IPS-20b (cell line): ENCODE results near the gene SLBP.

ENCODE experiments used
- H3K27ac ChIP-seq: one replicate; pipeline ENCODE4 v1.5.1; 2013; ENCODE audit warnings: low read length
- H3K27me3 ChIP-seq: 2 replicates; pipeline ENCODE4 v1.6.1; 2013; ENCODE audit warnings: mild to moderate bottlenecking, low read length, inconsistent platforms; ENCODE audit not compliant: insufficient read depth
- H3K36me3 ChIP-seq: 2 replicates; pipeline ENCODE4 v1.6.1; 2013; ENCODE audit warnings: low read depth, mild to moderate bottlenecking, inconsistent platforms, low read length, moderate library complexity; ENCODE audit not compliant: insufficient read depth
- H3K4me1 ChIP-seq: 2 replicates; pipeline ENCODE4 v1.6.1; 2013; ENCODE audit warnings: mild to moderate bottlenecking, control low read depth, inconsistent platforms, low read length, moderate library complexity; ENCODE audit not compliant: insufficient read depth
- H3K4me3 ChIP-seq: 2 replicates; pipeline ENCODE4 v1.5.1; 2013; ENCODE audit warnings: mild to moderate bottlenecking, low read length, inconsistent platforms
- H3K9ac ChIP-seq: 2 replicates; pipeline ENCODE4 v1.6.1; 2013; ENCODE audit warnings: low read depth, mild to moderate bottlenecking, inconsistent platforms, low read length, moderate library complexity
- H3K9me3 ChIP-seq: 2 replicates; pipeline ENCODE4 v1.6.1; 2013; ENCODE audit warnings: mild to moderate bottlenecking, low read depth, low read length, inconsistent platforms; ENCODE audit not compliant: insufficient read depth

SLBP gene

GRCh38 chr4:1746919-1747602 lies 34.9 kb upstream of the SLBP start:
- H3K4me3 ChIP-seq: no peak overlapping the region
- H3K9ac ChIP-seq: no peak overlapping the region
- no peak overlapping the region for H3K27ac ChIP-seq

GRCh38 chr4:1746265-1746691 lies 34.2 kb upstream of the SLBP start:
- Histone ChIP-seq H3K27ac (no peak overlapping the region), H3K4me1 (no peaks in the 10 kb centered on the region), H3K9me3 (no peaks in the 10 kb centered on the region), H3K36me3 (peaks cover 37% of the 10 kb centered on the region), H3K27me3 (peaks cover 7% of the 10 kb centered on the region), H3K9ac (no peak overlapping the region), H3K4me3 (no peak overlapping the region)

More at GRCh38 chr4:1746919-1747602, 34.9 kb upstream of the SLBP start:
- Histone ChIP-seq H3K4me1 (no peaks in the 10 kb centered on the region), H3K27me3 (peaks cover 7% of the 10 kb centered on the region), H3K36me3 (peaks cover 29% of the 10 kb centered on the region), H3K9me3 (no peaks in the 10 kb centered on the region)

GRCh38 chr4:1745697-1746096 lies 33.6 kb upstream of the SLBP start:
- H3K9ac ChIP-seq: no peak overlapping the region
- no peak overlapping the region for H3K4me3 ChIP-seq
- H3K27ac ChIP-seq: no peak overlapping the region
- H3K36me3 ChIP-seq: peaks cover 43% of the 10 kb centered on the region
- H3K9me3 ChIP-seq: no peaks in the 10 kb centered on the region
- H3K4me1 ChIP-seq: no peaks in the 10 kb centered on the region
- H3K27me3 ChIP-seq: peaks cover 7% of the 10 kb centered on the region

DNA sequence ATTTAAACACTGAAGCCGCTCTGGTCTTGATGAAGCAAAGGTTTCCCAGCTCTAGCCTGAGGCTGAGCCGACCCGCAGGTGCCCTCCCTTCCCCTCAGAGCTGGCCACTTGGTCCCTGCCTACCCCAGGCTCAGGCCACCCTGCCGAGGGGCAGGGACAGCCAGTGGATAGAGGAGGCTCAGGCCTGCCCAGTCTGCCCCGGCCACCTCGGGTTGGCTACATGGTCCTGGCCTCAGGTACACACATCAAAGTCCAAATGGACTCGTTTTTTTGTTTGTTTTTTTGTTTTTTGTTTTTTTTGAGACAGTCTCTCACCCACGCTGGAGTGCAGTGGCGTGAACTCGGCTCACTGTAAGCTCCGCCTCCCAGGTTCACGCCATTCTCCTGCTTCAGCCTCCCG lies 33.0 kb upstream of the SLBP start:
- Histone ChIP-seq H3K27ac (no peak overlapping the region), H3K9me3 (no peaks in the 10 kb centered on the region), H3K36me3 (peaks cover 48% of the 10 kb centered on the region), H3K4me3 (no peak overlapping the region), H3K9ac (no peak overlapping the region), H3K27me3 (peaks cover 7% of the 10 kb centered on the region), H3K4me1 (no peaks in the 10 kb centered on the region)

DNA sequence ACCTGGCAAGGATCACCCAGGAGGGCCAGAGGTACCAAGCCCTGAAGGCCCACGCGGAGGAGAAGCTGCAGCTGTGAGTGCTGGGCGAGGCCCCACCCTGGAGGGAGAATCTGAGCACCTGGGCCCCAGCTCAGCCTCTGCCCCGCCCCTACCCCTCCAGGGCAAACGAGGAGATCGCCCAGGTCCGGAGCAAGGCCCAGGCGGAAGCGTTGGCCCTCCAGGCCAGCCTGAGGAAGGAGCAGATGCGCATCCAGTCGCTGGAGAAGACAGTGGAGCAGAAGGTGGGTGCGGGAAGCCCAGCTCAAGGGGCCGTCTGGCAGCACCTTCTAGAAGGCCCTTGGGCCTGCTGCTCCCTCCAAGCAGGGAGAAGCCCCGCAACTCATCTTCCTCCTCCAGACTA lies 32.4 kb upstream of the SLBP start:
- peaks cover 7% of the 10 kb centered on the region for H3K27me3 ChIP-seq
- H3K27ac ChIP-seq: no peak overlapping the region
- H3K4me3 ChIP-seq: no peak overlapping the region
- no peaks in the 10 kb centered on the region for H3K9me3 ChIP-seq
- H3K4me1 ChIP-seq: no peaks in the 10 kb centered on the region
- no peak overlapping the region for H3K9ac ChIP-seq
- peaks cover 54% of the 10 kb centered on the region for H3K36me3 ChIP-seq

DNA sequence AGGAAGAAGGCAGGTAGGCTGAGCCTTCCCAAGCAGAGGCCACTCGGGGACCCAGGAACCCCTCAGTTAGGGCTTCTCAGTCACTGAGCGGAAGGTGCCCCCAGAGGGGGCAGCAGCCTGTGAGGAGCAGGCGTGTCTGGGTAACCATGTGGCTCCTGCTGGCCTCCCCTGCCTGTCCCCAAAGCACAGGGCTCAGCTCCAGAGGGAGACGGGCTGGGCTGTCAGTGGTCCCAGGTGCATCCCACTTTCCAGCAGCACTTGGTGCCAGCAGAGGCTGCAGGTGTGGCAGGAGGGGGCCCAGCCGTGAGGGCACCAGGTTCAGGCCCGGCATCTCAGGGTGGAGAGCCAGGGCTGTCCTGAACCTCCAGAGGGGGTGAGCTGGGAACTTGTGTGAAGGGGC lies 31.9 kb upstream of the SLBP start:
- Histone ChIP-seq H3K27ac (no peak overlapping the region), H3K4me1 (no peaks in the 10 kb centered on the region), H3K9me3 (no peaks in the 10 kb centered on the region), H3K27me3 (peaks cover 7% of the 10 kb centered on the region), H3K4me3 (no peak overlapping the region), H3K36me3 (peaks cover 60% of the 10 kb centered on the region), H3K9ac (no peak overlapping the region)

GRCh38 chr4:1743551-1743950 lies 31.4 kb upstream of the SLBP start:
- peaks cover 64% of the 10 kb centered on the region for H3K36me3 ChIP-seq
- no peaks in the 10 kb centered on the region for H3K4me1 ChIP-seq
- peaks cover 6% of the 10 kb centered on the region for H3K27me3 ChIP-seq
- H3K27ac ChIP-seq: no peak overlapping the region
- no peak overlapping the region for H3K9ac ChIP-seq
- H3K4me3 ChIP-seq: no peak overlapping the region
- H3K9me3 ChIP-seq: peaks cover 3% of the 10 kb centered on the region; the same call in 1 of the 2 replicates

GRCh38 chr4:1741208-1741607 lies 29.1 kb upstream of the SLBP start:
- Histone ChIP-seq H3K4me1 (no peaks in the 10 kb centered on the region), H3K36me3 (peaks cover 87% of the 10 kb centered on the region), H3K27ac (no peak overlapping the region), H3K9ac (no peak overlapping the region), H3K27me3 (no peaks in the 10 kb centered on the region), H3K9me3 (peaks cover 19% of the 10 kb centered on the region), H3K4me3 (no peak overlapping the region)

- H3K27ac ChIP-seq: no peak overlapping the region
- no peaks in the 10 kb centered on the region for H3K4me1 ChIP-seq
- H3K9ac ChIP-seq: no peak overlapping the region
- no peaks in the 10 kb centered on the region for H3K27me3 ChIP-seq
- no peak overlapping the region for H3K4me3 ChIP-seq
- peaks cover 97% of the 10 kb centered on the region for H3K36me3 ChIP-seq
- H3K9me3 ChIP-seq: peaks cover 19% of the 10 kb centered on the region
Measured at GRCh38 chr4:1740021-1740545, 28.0 kb upstream of the SLBP start.

- peaks cover 97% of the 10 kb centered on the region for H3K36me3 ChIP-seq
- no peaks in the 10 kb centered on the region for H3K4me1 ChIP-seq
- H3K9me3 ChIP-seq: peaks cover 19% of the 10 kb centered on the region
- H3K27me3 ChIP-seq: no peaks in the 10 kb centered on the region
- H3K9ac ChIP-seq: no peak overlapping the region
- no peak overlapping the region for H3K4me3 ChIP-seq
- no peak overlapping the region for H3K27ac ChIP-seq
Measured at GRCh38 chr4:1739358-1739757, 27.2 kb upstream of the SLBP start.

DNA sequence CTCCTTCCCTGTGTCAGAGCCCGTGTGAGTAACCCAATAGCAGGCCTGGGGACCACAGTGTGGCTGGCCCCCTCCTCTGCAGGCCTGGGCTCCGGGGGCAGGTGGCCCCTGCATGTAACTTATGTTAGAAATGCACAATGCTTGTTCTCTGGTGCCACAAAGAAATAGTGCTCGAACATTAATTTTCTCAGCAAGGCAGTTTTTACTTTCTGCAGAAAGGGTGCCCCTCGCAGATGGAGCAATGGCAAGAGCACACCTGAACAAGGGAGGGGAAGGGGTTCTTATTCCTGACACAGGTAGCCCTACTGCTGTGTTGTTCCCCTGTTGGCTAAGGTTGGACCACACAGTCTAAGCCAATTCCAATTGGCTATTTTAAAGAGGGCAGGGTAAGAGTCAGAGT lies 26.3 kb upstream of the SLBP start:
- H3K4me1 ChIP-seq: no peaks in the 10 kb centered on the region
- H3K27ac ChIP-seq: no peak overlapping the region
- peaks cover 97% of the 10 kb centered on the region for H3K36me3 ChIP-seq
- H3K9me3 ChIP-seq: peaks cover 19% of the 10 kb centered on the region
- H3K4me3 ChIP-seq: no peak overlapping the region
- H3K27me3 ChIP-seq: no peaks in the 10 kb centered on the region
- no peak overlapping the region for H3K9ac ChIP-seq

DNA sequence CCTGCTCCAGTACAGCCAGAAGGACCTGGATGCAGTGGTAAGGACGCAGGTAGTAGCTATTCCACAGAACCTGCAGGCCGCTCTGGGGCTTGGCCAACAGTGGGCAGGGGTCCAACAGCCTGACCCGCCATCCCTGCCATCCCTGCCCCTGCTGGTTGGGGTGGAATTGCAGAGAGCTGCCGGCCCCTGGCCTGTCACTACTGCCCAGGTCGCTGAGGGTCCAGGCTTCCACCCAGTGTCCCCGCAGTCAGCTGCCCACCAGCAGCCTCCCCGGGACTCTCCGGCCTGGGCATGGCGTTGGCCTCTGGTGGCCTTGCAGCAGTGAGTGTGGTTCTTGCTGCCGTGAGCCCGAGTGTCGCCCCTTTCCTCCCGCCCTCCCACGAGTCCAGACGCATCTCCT lies 25.5 kb upstream of the SLBP start:
- no peak overlapping the region for H3K4me3 ChIP-seq
- H3K27ac ChIP-seq: no peak overlapping the region
- no peaks in the 10 kb centered on the region for H3K27me3 ChIP-seq
- H3K9ac ChIP-seq: no peak overlapping the region
- peaks cover 19% of the 10 kb centered on the region for H3K9me3 ChIP-seq
- peaks cover 100% of the 10 kb centered on the region for H3K36me3 ChIP-seq
- H3K4me1 ChIP-seq: no peaks in the 10 kb centered on the region
